Anterior cingulate cortex (tissue), 58 donors: ENCODE measurements around the gene DDX4.

Experiments used
- DNase-seq, 58 donors: peaks; one replicate each; lab custom pipeline; 2025; lab: John Stamatoyannopoulos, UW

Gene DDX4

DNA sequence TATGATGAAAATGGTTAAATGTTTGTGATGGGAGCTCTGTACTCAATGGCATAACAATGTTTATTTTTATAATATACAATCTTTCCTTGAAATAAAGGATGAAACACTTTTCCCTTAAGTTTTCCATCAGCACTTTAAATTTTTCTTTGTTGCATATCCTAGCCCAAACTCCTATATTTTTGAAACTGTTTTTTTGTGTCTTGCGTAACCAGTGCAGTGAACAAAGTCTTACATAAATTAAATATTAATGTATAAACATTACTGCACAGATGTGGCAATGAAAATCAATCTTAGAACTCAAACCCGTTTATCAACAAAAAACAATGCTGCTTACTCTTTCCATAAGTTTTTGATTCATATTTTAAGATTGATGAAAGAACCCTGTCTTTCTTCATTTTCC lies 79.2 kb downstream of the DDX4 start:
- no peak for DNase-seq

DNA sequence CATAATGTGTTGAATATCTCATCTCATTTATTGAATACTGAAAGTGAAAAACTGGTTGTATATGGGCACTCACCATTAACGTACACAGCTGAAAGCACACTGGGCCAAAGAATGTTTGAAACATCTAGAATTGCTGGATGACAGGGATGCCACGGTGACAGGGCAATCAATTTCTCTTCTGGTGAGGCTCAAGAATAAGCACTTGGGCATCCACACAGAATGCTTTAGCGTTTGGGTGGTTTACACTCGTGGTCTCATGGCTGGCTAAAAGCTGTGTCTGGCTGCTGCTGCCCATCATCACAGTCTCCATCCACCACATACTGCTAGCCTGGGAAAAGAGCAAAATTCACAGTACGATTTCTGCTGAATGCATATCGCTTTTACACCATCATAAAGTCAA lies 82.6 kb downstream of the DDX4 start:
- DNase-seq: no peak

- DNase-seq: no peak
Measured at GRCh38 chr5:55821731-55822512, 84.1 kb downstream of the DDX4 start.

DNA sequence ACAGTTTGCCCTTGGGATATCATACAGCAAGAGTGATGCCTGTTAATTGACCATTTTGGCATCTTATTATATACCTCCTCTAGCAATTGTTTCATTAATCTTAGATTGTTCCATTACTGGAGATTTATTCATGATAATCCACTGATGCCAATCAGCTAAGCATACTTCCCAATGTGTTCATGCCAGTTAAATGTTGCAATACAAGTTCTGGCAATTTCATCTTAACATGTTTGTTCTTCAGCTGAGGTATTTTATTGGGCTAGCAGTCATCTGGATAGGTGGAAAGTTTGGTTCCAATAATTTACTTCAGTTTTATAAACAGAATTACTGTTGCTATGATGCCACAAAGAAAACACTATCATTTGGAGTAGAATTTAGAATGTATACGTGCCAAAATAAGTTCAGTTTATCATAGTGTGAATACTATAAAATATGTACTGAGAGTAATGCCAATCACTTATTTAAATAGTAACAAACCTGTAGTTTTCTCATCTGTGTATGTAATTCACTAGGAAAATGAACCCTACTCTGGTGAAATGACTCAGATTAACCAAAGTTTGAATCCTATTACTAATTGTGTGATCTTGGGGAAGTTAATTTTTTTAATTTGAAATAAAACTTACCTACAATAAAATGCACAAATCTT lies 85.4 kb downstream of the DDX4 start:
- DNase-seq: no peak

DNA sequence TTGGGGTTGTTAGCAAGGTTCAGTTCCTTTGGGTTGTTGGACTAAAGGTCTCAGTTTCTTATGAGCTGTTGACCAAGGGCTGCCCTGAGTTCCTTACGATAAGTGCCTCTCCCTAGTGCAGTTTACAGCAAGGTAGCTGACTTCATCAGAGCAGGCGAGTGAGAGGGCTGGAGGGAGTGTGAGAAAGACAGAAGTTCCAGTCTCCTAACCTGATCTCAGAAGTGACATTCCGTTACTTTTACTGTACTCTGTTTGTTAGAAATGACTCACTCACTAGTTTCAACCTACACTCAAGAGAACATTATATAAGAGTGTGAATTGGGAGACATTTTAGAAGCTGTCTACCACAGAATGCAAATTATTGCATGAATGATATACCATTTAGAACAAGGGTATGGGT lies 92.1 kb downstream of the DDX4 start:
- DNase-seq: no peak

DNA sequence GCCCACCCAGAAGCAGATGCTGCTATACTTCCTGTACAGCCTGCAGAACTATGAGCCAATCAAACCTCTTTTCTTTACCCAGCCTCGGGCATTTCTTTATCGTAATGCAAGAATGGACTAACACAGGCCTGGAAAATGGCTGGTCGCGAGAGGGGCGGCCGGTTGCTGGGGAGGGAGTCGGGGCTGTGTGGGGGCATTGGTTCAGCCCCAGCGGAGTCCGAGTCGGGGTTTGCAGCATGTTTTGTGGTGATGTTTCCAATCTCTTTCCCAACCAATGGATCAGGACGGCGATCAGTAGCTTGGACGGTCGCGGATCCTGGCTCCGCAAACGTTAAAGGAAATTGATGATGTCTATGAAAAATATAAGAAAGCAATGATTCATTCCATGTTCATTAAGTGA lies 94.6 kb downstream of the DDX4 start:
- no peak for DNase-seq

DNA sequence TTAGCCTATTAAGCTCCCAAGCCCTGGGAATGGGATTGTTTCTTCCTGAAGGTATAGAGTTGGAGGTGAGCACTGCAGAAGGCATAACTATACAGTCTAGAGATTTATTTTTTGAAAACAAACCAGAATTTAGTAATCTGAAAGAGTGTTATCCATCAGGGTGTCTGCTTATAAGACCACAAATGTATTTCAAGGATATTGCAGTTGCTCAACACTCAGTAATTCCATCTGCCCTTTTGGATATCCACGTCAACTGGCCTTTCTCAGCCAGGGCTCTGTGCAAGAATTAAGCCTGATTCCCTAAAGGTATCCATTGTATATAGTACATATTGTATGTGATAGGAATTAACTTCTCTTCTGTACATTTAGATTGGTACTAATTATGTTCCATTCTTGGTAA lies 98.3 kb downstream of the DDX4 start:
- no peak for DNase-seq

- DNase-seq: no peak
Measured at GRCh38 chr5:55841976-55842375, 104.1 kb downstream of the DDX4 start.

- DNase-seq: no peak
Measured at GRCh38 chr5:55847837-55848236, 110.0 kb downstream of the DDX4 start.

DNA sequence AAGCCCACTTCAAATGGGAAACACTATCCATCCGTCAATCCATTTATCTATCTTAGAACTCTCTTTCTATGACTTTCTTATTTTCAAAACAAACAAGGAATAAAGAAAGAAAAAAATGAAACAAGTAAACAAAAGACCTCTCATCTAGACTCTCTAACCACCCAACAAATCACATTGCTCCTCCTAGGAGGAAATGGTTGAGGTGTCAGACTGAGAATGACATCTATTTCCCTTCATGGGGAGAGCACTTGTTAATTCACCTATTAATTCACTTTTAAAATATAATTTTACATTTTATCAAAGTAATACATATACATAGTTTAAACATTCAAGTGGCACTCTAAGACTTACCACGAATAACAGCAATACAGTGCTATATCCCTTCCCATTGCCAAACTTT lies 110.9 kb downstream of the DDX4 start:
- no peak for DNase-seq

DNA sequence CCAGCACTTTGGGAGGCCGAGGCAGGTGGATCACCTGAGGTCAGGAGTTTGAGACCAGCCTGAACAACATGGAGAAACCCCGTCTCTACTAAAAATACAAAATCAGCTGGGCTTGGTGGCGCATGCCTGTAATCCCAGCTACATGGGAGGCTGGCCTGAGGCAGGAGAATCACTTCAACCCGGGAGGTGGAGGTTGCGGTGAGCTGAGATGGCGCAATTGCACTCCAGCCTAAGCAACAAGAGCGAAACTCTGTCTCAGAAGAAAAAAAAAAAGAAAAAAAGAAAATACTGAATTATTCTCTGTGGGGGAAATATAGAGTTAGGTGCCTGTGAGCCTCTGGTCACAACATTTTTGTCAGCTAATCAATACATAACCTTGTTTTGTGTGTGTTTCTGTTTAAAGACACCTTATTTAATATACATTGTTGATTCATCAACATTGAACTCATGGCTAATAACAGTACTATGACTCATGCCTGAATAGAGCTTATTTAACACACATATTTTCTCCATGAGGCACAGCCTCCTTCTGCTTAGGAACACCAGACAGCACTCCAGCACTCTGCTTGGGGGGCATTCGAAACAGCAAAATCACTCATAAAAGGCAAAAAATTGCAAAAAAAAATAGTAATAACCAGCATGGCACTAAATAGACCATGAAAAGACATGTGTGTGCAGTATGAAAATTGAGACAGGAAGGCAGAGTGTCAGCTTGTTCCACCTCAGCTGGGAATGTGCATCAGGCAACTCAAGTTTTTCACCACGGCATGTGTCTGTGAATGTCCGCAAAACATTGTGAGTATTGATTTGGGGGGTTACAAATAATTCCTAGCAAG lies 113.2 kb downstream of the DDX4 start, which contains the start of gene IL31RA:
TSS of gene IL31RA (plus strand) at position 519 of the 836 bp plus-strand sequence. CDS start at position 733, 214 bp downstream.
- DNase-seq: no peak

- no peak for DNase-seq
Measured at GRCh38 chr5:55851675-55851979, 113.8 kb downstream of the DDX4 start.

DNA sequence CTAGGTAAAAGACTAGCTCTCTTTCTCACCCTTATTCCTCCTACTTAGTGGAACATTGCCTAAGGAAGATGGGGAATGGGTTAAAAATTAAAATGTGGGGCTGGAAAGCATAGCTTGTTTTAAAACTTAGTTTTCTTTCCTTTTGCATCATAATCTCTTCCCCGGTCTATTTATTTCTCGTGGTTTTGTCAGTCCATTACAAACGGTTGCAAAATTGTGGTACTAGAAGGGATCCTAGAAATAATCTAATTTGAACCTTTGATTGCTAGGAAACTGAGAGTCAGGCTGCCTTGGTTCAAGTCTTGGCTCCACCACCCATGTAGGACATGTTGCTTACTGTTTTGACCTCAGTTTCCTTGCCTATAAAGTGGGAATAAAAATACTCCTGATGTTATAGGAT lies 114.6 kb downstream of the DDX4 start:
- no peak for DNase-seq

GRCh38 chr5:55853041-55853670 lies 115.3 kb downstream of the DDX4 start:
- no peak for DNase-seq

DNA sequence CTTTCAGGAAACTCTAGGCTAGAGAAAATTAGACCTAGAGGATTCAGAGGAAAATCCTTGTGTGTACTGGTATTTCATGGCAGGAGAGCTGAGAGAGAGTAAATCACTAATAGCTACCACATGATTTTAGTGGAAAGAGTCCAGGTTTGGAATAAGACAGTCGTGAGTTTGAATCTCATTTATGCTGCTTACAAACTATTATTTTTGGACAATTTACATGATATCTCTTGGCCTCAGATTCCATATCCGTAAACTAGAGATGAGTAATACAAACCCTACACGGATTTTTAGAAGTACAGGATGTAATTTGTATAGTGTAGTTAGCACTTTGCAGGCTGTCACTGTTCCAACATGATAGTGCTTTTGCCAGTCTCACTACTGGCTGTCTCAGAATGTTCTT lies 116.0 kb downstream of the DDX4 start:
- no peak for DNase-seq

DNA sequence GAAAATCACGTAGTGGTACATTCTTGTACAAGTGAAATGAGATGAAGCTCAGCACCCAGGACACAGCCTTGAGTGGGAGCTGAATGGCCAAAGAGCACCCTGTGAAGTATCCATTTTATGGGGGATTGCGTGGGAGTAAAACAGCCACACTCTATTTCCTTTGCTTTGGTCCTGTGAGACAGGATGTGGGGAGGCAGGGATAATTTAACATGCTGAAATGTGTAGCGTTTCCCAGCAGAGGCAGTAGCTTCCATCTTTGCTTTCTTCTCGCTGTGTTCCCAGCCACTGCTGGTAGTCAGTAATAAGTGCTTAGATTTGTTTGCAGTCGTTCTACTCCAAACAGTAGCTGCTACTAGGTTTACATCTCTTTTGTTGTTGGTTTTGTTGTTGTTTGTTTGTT lies 117.6 kb downstream of the DDX4 start:
- no peak for DNase-seq

DNA sequence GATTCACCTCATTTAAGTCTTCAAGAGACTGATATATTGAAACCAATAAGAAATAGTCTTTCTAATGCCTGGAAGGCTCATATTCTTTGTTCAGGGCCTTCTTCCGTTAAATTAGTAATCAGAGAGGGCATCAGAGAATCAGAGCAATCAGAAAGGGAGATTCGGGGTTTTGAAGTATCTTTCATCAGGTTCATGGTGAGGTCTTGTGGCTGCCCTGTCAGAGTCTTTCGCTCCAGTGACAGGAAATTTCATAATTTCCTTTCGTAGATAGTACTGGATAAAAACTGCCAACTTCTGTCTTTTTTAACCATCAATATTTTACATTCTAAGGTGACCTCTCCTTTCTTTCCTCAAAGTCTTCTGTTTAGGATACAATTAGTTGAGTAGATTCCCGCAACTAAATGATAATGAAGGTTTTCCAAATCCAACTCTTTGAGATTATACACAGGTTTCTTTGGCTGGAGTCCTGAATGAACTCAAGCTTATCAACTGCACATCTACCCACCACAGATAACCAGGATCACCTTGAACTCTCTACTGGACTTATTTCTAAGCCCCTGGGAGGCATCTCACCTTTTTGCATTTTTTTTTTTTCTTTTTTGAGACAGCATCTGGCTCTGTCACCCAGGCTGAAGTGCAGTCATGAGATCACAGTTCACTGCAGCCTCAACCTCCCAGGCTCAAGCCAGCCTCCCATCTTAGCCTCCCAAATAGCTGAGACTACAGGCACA lies 118.8 kb downstream of the DDX4 start:
- DNase-seq: no peak

DNA sequence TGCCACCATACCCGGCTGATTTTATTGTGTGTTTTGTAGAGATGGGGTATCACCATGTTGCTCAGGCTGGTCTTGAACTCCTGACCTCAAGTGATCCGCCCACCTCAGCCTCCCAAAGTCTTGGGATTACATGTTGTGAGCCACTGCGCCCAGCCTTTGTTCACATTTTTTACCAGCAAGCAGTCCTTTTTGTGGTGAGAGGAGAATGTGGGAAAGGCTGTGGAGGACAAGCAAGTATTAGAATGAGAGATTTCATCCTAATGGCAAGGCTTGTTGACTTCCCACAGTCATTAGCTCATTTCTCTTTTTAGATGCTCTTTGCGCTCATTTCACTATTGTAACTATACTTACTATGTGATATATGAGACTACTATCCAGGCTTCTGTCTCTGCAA lies 119.4 kb downstream of the DDX4 start:
- no peak for DNase-seq

GRCh38 chr5:55858104-55858503 lies 120.2 kb downstream of the DDX4 start:
- no peak for DNase-seq

- DNase-seq: no peak
Measured at GRCh38 chr5:55860288-55860687, 122.4 kb downstream of the DDX4 start.
